Astrocyte of the cerebellum (primary cell): ENCODE results near the gene NAGLU.
A peak's percentile ranks its signal among the peaks of the same experiment; 100 is the strongest.

Source experiments
- DNase-seq: peaks from one replicate; pipeline ENCODE4 v3.0.0-alpha.2; 2011; ENCODE audit warnings: low read depth
- H3K4me3 ChIP-seq: 2 replicates; pipeline ENCODE4 v1.5.1; 2011; ENCODE audit warnings: mild to moderate bottlenecking, low read depth, low read length, moderate library complexity
- in situ Hi-C: cut with HindIII; loops from 2 replicates; pipeline ENCODE4 v1.10.0; 2017; ENCODE audit warnings: low sequenced_read_pairs
- TF ChIP-seq, protein P1 (sequence below): IDR thresholded peaks from 2 replicates; pipeline ENCODE4 v1.5.1; 2012; ENCODE audit warnings: low read length, low read depth, moderate library complexity, mild to moderate bottlenecking; ENCODE audit errors: missing control alignments

Gene NAGLU

DNA sequence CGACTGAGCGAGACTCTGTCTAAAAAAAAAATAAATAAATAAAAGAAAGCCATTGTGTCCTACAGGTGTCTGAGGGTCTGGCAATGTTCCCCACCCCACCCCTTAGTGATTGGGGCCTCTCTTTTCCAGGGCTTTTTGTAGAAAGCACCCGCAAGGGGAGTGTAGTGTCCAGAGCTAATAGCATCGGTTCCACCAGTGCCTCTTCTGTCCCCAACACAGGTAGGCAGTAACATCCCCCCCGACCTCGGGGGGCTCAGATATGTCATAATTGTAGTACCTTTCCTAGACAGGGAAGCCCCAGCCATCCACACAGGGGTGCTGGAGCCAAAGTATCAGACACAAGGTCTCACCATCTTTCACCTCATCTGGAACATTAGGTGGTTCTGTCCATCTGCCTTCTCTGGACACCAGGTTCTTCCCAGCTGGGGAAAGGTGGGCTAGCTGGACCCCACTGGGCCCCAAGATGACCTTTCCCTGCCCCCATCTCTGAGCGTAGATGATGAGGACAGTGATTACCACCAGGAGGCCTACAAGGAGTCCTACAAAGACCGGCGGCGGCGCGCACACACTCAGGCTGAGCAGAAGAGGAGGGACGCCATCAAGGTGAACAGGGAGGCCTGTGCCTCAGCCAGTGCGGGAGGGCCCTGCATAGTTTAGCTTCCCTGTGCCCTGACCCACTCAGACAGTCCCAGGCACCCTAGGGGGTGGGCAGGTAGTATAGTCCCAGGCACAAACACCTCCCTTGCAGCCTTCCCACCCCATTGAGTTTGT lies 32.5 kb downstream of the NAGLU start:
- no peak for DNase-seq
- in situ Hi-C loops: no loop called here
- H3K4me3 ChIP-seq: no peak overlapping the region
- TF ChIP-seq, protein P1, sequence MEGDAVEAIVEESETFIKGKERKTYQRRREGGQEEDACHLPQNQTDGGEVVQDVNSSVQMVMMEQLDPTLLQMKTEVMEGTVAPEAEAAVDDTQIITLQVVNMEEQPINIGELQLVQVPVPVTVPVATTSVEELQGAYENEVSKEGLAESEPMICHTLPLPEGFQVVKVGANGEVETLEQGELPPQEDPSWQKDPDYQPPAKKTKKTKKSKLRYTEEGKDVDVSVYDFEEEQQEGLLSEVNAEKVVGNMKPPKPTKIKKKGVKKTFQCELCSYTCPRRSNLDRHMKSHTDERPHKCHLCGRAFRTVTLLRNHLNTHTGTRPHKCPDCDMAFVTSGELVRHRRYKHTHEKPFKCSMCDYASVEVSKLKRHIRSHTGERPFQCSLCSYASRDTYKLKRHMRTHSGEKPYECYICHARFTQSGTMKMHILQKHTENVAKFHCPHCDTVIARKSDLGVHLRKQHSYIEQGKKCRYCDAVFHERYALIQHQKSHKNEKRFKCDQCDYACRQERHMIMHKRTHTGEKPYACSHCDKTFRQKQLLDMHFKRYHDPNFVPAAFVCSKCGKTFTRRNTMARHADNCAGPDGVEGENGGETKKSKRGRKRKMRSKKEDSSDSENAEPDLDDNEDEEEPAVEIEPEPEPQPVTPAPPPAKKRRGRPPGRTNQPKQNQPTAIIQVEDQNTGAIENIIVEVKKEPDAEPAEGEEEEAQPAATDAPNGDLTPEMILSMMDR: no peak

DNA sequence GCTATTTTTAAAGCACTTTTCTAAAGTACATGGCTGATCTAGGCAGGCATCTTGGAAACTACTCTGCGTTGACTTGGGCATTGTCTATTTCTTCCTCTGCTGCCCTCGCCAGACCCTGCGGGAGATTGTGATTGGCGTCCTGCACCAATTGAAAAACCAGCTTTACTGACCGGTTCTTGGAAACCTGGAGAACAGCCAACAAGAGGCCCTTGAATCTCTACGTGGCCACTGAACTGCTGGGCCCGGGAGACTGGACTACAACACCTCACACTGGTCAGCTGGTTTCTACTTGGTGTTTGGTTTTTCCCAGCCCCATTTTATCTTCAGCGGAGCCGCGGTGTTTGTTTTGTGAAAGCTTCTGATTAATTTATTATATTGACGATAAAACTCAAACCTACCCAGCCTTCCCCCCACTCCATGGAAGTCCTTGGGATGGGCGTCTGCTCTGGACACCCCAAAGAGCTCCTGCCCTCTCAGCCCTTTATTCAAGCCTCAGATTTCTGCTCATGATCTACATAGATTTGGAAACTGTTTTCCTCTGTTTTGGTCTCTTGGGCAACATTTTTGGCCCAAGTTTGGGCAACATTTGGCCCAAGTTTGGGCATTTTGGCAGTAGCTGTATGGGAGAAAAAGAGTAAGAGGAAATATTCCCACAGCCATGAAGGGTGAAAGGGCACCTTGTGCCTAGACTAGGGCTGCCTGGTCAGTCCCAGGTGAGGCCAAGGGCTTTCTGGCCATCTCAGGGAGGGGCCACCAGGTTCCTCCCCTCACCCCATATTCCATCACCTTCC lies 35.6 kb downstream of the NAGLU start:
- in situ Hi-C loops: no loop called here
- H3K4me3 ChIP-seq: no peak overlapping the region
- TF ChIP-seq, protein P1: no peak
- no peak for DNase-seq

DNA sequence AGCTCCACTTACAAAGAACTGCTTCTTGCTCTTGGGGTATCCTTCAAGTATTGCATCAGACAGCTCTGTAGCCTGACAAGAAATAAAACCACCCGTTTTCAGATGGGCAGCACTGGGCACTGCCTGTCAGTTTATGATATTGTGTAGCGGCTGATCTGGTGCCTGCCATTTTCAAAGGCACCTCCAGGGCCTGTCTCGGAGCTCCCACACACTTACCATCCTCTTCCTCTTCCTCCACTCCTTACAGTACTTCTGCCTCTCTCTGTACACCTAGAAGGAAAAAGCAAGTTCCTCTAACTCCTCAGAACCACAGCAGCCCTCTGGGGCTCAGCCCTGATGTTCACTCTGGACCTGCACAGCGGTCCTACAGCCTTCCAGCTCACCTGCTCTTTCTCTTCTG lies 37.1 kb downstream of the NAGLU start:
- DNase-seq: no peak
- in situ Hi-C loops: no loop called here
- H3K4me3 ChIP-seq: no peak overlapping the region
- TF ChIP-seq, protein P1: no peak

DNA sequence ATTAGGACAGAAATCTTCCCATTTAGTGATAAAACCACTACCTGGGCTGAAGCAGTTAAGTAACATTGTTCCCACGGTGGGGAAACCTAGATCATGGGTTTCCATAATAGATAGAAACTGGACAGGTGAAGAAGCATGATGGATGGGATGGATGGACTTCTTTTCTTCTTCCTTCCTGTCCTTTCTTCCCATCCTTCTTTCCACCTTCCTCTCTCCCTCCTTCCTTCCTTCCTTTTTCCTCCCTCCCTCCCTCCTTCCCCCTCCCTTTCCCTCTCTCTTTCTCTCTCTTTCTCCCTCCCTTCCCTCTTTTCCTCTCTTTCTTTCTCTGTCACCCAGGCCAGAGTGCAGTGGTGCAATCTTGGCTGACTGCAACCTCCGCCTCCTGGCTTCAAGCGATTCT lies 38.4 kb downstream of the NAGLU start:
- H3K4me3 ChIP-seq: no peak overlapping the region
- in situ Hi-C loops: no loop called here
- DNase-seq: no peak
- TF ChIP-seq, protein P1: no peak

DNA sequence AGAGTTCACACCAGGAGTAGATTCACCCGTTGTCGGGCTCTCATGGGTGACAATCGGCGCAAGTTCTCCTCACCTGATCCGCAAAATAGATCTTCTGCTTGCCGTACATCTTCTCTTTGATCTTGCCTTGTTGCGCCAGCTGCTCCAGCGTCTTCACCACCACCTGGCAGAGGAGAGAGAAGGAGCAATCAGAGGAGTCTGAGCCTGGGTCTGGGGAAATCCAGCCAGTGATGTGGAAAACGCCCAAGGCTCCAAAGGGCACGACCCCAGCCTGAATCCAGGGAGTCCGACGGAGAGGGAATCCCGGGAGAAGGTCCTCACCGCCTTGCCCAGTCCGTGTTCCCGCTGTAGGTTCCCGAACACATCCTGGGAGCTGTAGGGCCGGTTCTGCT lies 41.1 kb downstream of the NAGLU start:
- peak overlapping the region; percentile 87 for H3K4me3 ChIP-seq
- TF ChIP-seq, protein P1: no peak
- in situ Hi-C loops: no loop called here
- no peak for DNase-seq

DNA sequence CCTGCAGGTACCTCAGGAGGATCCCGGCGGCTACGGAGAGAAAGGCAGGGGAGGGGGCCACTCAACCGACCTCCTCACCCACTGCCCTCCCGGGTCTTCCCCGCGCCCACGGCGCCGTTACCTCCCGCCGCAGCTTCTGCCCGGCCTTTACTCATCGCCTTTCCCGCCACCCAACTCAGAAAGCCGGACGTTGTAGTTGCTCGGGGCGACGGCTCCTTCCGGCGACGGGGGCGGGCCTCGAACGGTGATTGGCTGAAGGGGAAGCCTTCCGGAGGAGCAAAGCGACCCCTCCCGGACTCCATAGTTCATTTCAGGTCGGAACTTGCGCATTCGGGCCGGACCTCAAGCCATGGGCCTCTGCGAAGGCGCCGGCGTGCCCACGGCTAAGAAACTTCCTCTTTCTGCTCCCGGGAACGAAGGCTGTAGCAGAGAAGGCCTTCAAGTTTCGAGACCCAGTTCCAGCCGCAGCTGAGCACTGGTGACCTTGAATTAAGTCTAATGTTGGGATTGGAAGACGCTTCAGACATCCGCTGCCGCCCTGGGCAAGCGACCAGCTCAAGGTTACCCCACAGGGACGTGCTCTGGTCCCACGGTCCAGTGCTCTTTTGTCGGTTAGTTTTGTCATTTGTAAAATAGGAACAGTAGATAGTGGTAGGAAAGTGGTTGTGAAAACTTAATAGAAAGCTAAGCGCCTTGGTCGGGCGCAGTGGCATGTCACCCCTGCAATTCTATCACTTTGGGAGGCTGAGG lies 41.7 kb downstream of the NAGLU start, which contains the start of gene PSMC3IP:
Gene PSMC3IP (minus strand): TSS at position 198 of the 750 bp plus-strand sequence. CDS start 43 bp downstream, at position 155.
- in situ Hi-C loops: no loop called here
- peak; percentile 81 for DNase-seq
- H3K4me3 ChIP-seq: peak within 1 kb of the TSS; percentile 87
- TF ChIP-seq, protein P1: peak; percentile 46
